ENCODE measurements around the gene LPP. TPM values are rescaled to one million over a fixed set of nuclear protein-coding genes. Genes with fewer than 3 reads are reported as not detected.

Gene LPP
- total and polyA plus RNA-seq, 2 of the 4 experiments (the other 2 are of a cell fraction): 16.0 to 130 TPM

GRCh38 chr3:188580223-188580622 lies 426.3 kb downstream of the LPP start:
- H2AK5ac ChIP-seq (ENCODE audit: low read depth, low read length): no peak overlapping the region
- no peak overlapping the region for H3K23ac ChIP-seq (ENCODE audit: low read depth, low read length)
- H3K36me3 ChIP-seq (ENCODE audit: control insufficient read depth, insufficient read depth, low read length): no peaks in the 10 kb centered on the region; the same call in 1 of the 2 replicates
- no peak overlapping the region for H2AK9ac ChIP-seq (replicated peaks; ENCODE audit: low read depth, low read length, poor library complexity)
- DNase-seq (no peak), ATAC-seq (ENCODE audit: low read depth) (no peak)
- intact Hi-C loops (cut with micrococcal nuclease): no loop called here
- H3K18ac ChIP-seq (ENCODE audit: low read depth, low read length): no peak overlapping the region
- H3K27ac ChIP-seq (ENCODE audit: insufficient read depth, low read length): no peak overlapping the region
- no peak overlapping the region for H3K14ac ChIP-seq (replicated peaks; ENCODE audit: low read depth, low read length)
- no peak overlapping the region for H3K4me3 ChIP-seq (ENCODE audit: insufficient read depth, low read depth, low read length)
- H3K4me2 ChIP-seq (ENCODE audit: low read depth, low read length): no peak overlapping the region
- H2BK15ac ChIP-seq (ENCODE audit: low read depth, low read length): no peak overlapping the region
- H3K4me1 ChIP-seq (ENCODE audit: control insufficient read depth, insufficient read depth, low read length): peaks cover 16% of the 10 kb centered on the region
- peaks cover 3% of the 10 kb centered on the region; the same call in 1 of the 2 replicates for H3K9me1 ChIP-seq (ENCODE audit: insufficient read depth, low read length)
- TF ChIP-seq POLR2A (IDR thresholded peaks at IDR 0.05; ENCODE audit: low read depth, low read length) (no peak), NFE2L2 (IDR thresholded peaks at IDR 0.05; ENCODE audit: low read depth, low read length) (no peak), MAFK (IDR thresholded peaks at IDR 0.05; ENCODE audit: low read depth, low read length) (no peak), USF2 (IDR thresholded peaks at IDR 0.05; ENCODE audit: low read depth, low read length) (no peak), SMC3 (IDR thresholded peaks at IDR 0.05; ENCODE audit: low read depth, low read length) (no peak), FOS (IDR thresholded peaks at IDR 0.05; ENCODE audit: low read depth, low read length) (no peak), CHD1 (IDR thresholded peaks at IDR 0.05; ENCODE audit: low read depth, low read length) (no peak), MAZ (IDR thresholded peaks at IDR 0.05; ENCODE audit: borderline replicate concordance, low read depth, low read length) (no peak), RAD21 (IDR thresholded peaks at IDR 0.05; ENCODE audit: low read length) (no peak), MXI1 (IDR thresholded peaks at IDR 0.05; ENCODE audit: borderline replicate concordance, low read depth, low read length) (no peak), RFX5 (IDR thresholded peaks at IDR 0.05; ENCODE audit: low read depth, low read length) (no peak)
- dilution Hi-C loops (cut with HindIII; ENCODE audit: low sequenced_read_pairs, unreplicated experiment): no loop called here
- H3K9ac ChIP-seq (ENCODE audit: low read depth, low read length): no peak overlapping the region
- no peak overlapping the region for H2AFZ ChIP-seq (replicated peaks; ENCODE audit: low read length, poor library complexity)
- no peaks in the 10 kb centered on the region for H3K27me3 ChIP-seq (ENCODE audit: control insufficient read depth, insufficient read depth, low read length)
- POLR2A ChIA-PET (ENCODE audit: unreplicated experiment): no interaction called here
- 0 out of 2 replicates have a peak, but pooled peaks cover 5% of the 10 kb centered on the region for H4K20me1 ChIP-seq (ENCODE audit: insufficient read depth, low read length)
- no peak overlapping the region for H4K8ac ChIP-seq (ENCODE audit: low read depth in 2 of 2, low read length in 2 of 2)
- in situ Hi-C loops (cut with MboI; ENCODE audit: low sequenced_read_pairs): no loop called here
- H2BK5ac ChIP-seq (ENCODE audit: low read depth, low read length, poor library complexity, severe bottlenecking): no peak overlapping the region
- WGBS, 2 experiments (ENCODE audit: extremely low coverage in 2 of 2, insufficient read length in 1 of 2): no CpG with 5 or more reads among the region's 1 CpG
- no peak overlapping the region for H2BK120ac ChIP-seq (ENCODE audit: low read depth, low read length)
- no TSS peak for BruUV-seq (replicated peaks)
- no peak overlapping the region for H3K56ac ChIP-seq (ENCODE audit: extremely low read depth, insufficient read depth, low read length)
- H3K9me3 ChIP-seq (ENCODE audit: control insufficient read depth, insufficient read depth, low read length): no peaks in the 10 kb centered on the region
- CTCF ChIA-PET: no interaction called here
- H2BK20ac ChIP-seq (ENCODE audit: low read depth, low read length): no peak overlapping the region
- H4K5ac ChIP-seq (ENCODE audit: low read depth, low read length): no peak overlapping the region
- H4K91ac ChIP-seq (ENCODE audit: insufficient read depth, low read depth, low read length): no peak overlapping the region
- peaks cover 47 to 66% of the 10 kb centered on the region in 2 experiments for H3K79me1 ChIP-seq (ENCODE audit: low read depth in 1 of 2, low read length in 2 of 2)
- H3K4ac ChIP-seq (ENCODE audit: low read depth, low read length): no peak overlapping the region
